ENCODE data around the gene KIF16B. TPM values are rescaled to one million over a fixed set of nuclear protein-coding genes. Genes with fewer than 3 reads are reported as not detected.

KIF16B gene
- total and polyA plus RNA-seq, 2 donors (not counting 3 experiments of a cell fraction or from before 2014, with no cell fraction given): 2.9 to 8.8 TPM

DNA sequence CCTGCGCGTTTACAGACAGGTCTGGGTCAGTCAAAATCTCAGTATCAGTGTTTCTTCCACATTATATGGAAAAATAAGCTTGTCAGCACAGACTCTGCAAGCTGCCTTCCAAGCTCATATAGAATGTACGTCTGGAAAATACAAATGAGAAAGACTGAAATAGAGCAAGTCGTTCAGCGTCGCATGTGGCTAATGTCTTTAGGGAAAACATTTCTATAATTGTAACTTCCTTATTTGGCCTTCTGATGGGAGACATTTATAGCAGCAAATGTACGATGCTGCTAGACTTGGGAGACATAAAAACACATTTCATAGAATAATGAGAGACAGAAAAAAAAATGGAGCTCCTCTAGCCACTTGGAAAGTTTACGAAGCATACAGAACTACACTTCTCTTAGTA, 122.2 kb downstream of the KIF16B start:
- Histone ChIP-seq H3K36me3 (ENCODE audit: control insufficient read depth in 2 of 2, extremely low read depth in 1 of 2, insufficient read depth in 2 of 2, low read length in 2 of 2) (no peaks in the 10 kb centered on the region), H3K9ac (replicated peaks; ENCODE audit: extremely low read depth, insufficient read depth, low read length) (no peak overlapping the region), H3K27ac (ENCODE audit: insufficient read depth, low read depth, low read length) (no peak overlapping the region), H3K4me3 (replicated peaks in 1 of 3; ENCODE audit: insufficient read depth in 1 of 3, low read depth in 1 of 3, low read length in 3 of 3) (no peak overlapping the region), H3K4me1 (ENCODE audit: control insufficient read depth, extremely low read depth, insufficient read depth, low read length) (no peaks in the 10 kb centered on the region), H3K9me1 (replicated peaks; ENCODE audit: control insufficient read depth, extremely low read depth, insufficient read depth, low read length) (no peaks in the 10 kb centered on the region), H3K27me3 (ENCODE audit: control insufficient read depth in 2 of 2, insufficient read depth in 2 of 2, low read length in 2 of 2) (no peaks in the 10 kb centered on the region), H4K20me1 (replicated peaks; ENCODE audit: control insufficient read depth, extremely low read depth, insufficient read depth, low read length) (no peaks in the 10 kb centered on the region), H2AFZ (ENCODE audit: low read depth, low read length) (no peak overlapping the region), H3K9me3 (replicated peaks; ENCODE audit: control insufficient read depth, insufficient read depth, low read length) (no peaks in the 10 kb centered on the region), H3K79me2 (ENCODE audit: control insufficient read depth, insufficient read depth, low read length) (no peaks in the 10 kb centered on the region), H3K4me2 (ENCODE audit: insufficient read depth, low read length) (no peak overlapping the region)
- ChIA-PET CTCF (no interaction called here), POLR2A (no interaction called here)
- no peak for TF ChIP-seq POLR2AphosphoS5 (IDR thresholded peaks at IDR 0.05; ENCODE audit: insufficient read depth, low read depth, low read length)
- TF ChIP-seq JUN (IDR thresholded peaks at IDR 0.05; ENCODE audit: borderline replicate concordance, insufficient read depth, insufficient read length, low read depth): no peak
- no peak for TF ChIP-seq GATA2 (IDR thresholded peaks at IDR 0.05; ENCODE audit: insufficient read depth, insufficient read length, low read depth, low read length)
- TF ChIP-seq, protein P1, sequence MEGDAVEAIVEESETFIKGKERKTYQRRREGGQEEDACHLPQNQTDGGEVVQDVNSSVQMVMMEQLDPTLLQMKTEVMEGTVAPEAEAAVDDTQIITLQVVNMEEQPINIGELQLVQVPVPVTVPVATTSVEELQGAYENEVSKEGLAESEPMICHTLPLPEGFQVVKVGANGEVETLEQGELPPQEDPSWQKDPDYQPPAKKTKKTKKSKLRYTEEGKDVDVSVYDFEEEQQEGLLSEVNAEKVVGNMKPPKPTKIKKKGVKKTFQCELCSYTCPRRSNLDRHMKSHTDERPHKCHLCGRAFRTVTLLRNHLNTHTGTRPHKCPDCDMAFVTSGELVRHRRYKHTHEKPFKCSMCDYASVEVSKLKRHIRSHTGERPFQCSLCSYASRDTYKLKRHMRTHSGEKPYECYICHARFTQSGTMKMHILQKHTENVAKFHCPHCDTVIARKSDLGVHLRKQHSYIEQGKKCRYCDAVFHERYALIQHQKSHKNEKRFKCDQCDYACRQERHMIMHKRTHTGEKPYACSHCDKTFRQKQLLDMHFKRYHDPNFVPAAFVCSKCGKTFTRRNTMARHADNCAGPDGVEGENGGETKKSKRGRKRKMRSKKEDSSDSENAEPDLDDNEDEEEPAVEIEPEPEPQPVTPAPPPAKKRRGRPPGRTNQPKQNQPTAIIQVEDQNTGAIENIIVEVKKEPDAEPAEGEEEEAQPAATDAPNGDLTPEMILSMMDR (IDR thresholded peaks at IDR 0.05; ENCODE audit: extremely low read depth in 1 of 2, insufficient read depth in 1 of 2, low read depth in 1 of 2, low read length in 2 of 2): no peak
- TF ChIP-seq FOS (IDR thresholded peaks at IDR 0.05; ENCODE audit: borderline replicate concordance, insufficient read depth, low read length): no peak
- TF ChIP-seq, protein P2, sequence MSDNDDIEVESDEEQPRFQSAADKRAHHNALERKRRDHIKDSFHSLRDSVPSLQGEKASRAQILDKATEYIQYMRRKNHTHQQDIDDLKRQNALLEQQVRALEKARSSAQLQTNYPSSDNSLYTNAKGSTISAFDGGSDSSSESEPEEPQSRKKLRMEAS (IDR thresholded peaks at IDR 0.05; ENCODE audit: insufficient read depth, insufficient read length): no peak
- TF ChIP-seq POLR2A (IDR thresholded peaks at IDR 0.05; ENCODE audit: low read depth, low read length): no peak
- no peak for TF ChIP-seq EZH2 (IDR thresholded peaks at IDR 0.05; ENCODE audit: borderline replicate concordance, low read depth, low read length, severe bottlenecking)
- TF ChIP-seq MYC (IDR thresholded peaks at IDR 0.05; ENCODE audit: low read depth, low read length): no peak
- FAIRE-seq (no peak), DNase-seq (ENCODE audit: low read depth, low spot score) (no peak)
- BruUV-seq (replicated peaks): no TSS peak
- dilution Hi-C loops (cut with MboI; ENCODE audit: extremely low pct_ligation_motif_present, low sequenced_read_pairs) (no loop called here), intact Hi-C loops (cut with micrococcal nuclease) (loop anchor here (10.0 kb wide), 1 partner anchor 306 kb away; no protein-coding TSS in a partner anchor)
